Measurements from ENCODE around the gene TANGO2.

Gene TANGO2

GRCh38 chr22:20020533-20021195, at the start of gene TANGO2:
TSS of gene TANGO2 (plus strand) at chr22:20021110. CDS start at chr22:20036799, 15,689 bp downstream.
- no peak for TF ChIP-seq CTCF (IDR thresholded peaks at IDR 0.05; ENCODE audit: extremely low read depth, insufficient read depth, missing control alignments)
- DNase-seq (ENCODE audit: low spot score) = peak; percentile 99
- in situ Hi-C loops (cut with MboI; ENCODE audit: low pct_unique_long_range_greater_than_20kb, low sequenced_read_pairs, unreplicated experiment) = no loop called here

- in situ Hi-C loops (cut with MboI; ENCODE audit: low pct_unique_long_range_greater_than_20kb, low sequenced_read_pairs, unreplicated experiment) = loop anchor here (25.0 kb wide), 2 partner anchors 109 to 316 kb away; partner anchors contain the start of genes GNB1L and RTL10
- no peak for DNase-seq (ENCODE audit: low spot score)
- peak; percentile 4 for TF ChIP-seq CTCF (IDR thresholded peaks at IDR 0.05; ENCODE audit: extremely low read depth, insufficient read depth, missing control alignments)
Observed at GRCh38 chr22:19971276-19972124, 49.4 kb upstream of the TANGO2 start.

- TF ChIP-seq CTCF (IDR thresholded peaks at IDR 0.05; ENCODE audit: extremely low read depth, insufficient read depth, missing control alignments) = no peak
- in situ Hi-C loops (cut with MboI; ENCODE audit: low pct_unique_long_range_greater_than_20kb, low sequenced_read_pairs, unreplicated experiment) = loop anchor here (25.0 kb wide), 2 partner anchors 110 to 315 kb away; partner anchors contain the start of genes GNB1L and RTL10
- DNase-seq (ENCODE audit: low spot score) = no peak
Observed at GRCh38 chr22:19972251-19972650, 48.7 kb upstream of the TANGO2 start.

- no peak for TF ChIP-seq CTCF (IDR thresholded peaks at IDR 0.05; ENCODE audit: extremely low read depth, insufficient read depth, missing control alignments)
- in situ Hi-C loops (cut with MboI; ENCODE audit: low pct_unique_long_range_greater_than_20kb, low sequenced_read_pairs, unreplicated experiment) = loop anchor here (25.0 kb wide), 2 partner anchors 111 to 314 kb away; partner anchors contain the start of genes GNB1L and RTL10
- DNase-seq (ENCODE audit: low spot score) = no peak
Observed at GRCh38 chr22:19972652-19973550, 48.0 kb upstream of the TANGO2 start.

GRCh38 chr22:19973551-19974267, 47.2 kb upstream of the TANGO2 start:
- TF ChIP-seq CTCF (IDR thresholded peaks at IDR 0.05; ENCODE audit: extremely low read depth, insufficient read depth, missing control alignments) = no peak
- no peak for DNase-seq (ENCODE audit: low spot score)
- in situ Hi-C loops (cut with MboI; ENCODE audit: low pct_unique_long_range_greater_than_20kb, low sequenced_read_pairs, unreplicated experiment) = loop anchor here (25.0 kb wide), 2 partner anchors 111 to 314 kb away; partner anchors contain the start of genes GNB1L and RTL10
